HG03469 (cell line): Measurements from ENCODE around the gene LPCAT3.

Experiments used
- ATAC-seq: cut with Tn5 transposase; IDR thresholded peaks from one replicate; pipeline ENCODE4 v1.9.1; 2021; ENCODE audit warnings: mild to moderate bottlenecking, moderate library complexity, moderate number of reproducible peaks; ENCODE audit not compliant: unreplicated experiment

LPCAT3 gene

GRCh38 chr12:6954316-6955107 is 63.8 kb downstream of the LPCAT3 start:
- no peak for ATAC-seq

- no peak for ATAC-seq
These were observed 64.6 kb downstream of the LPCAT3 start for GRCh38 chr12:6953442-6954315.

- no peak for ATAC-seq
These were observed 65.3 kb downstream of the LPCAT3 start for GRCh38 chr12:6952863-6953441.

GRCh38 chr12:6952121-6952862 is 66.0 kb downstream of the LPCAT3 start:
- no peak for ATAC-seq

GRCh38 chr12:6951551-6952120 is 66.6 kb downstream of the LPCAT3 start:
- ATAC-seq = no peak

GRCh38 chr12:6950811-6951540 is 67.3 kb downstream of the LPCAT3 start, which contains the start of gene PTPN6:
Gene PTPN6 (plus strand): TSS chr12:6951356. CDS start chr12:6951513, 157 bp downstream.
- no peak for ATAC-seq

- no peak for ATAC-seq
These were observed 67.9 kb downstream of the LPCAT3 start for GRCh38 chr12:6950401-6950801.

- ATAC-seq = no peak
These were observed 69.2 kb downstream of the LPCAT3 start for GRCh38 chr12:6948873-6949594.

GRCh38 chr12:6947615-6948014 is 70.7 kb downstream of the LPCAT3 start:
- no peak for ATAC-seq

- ATAC-seq = no peak
These were observed 71.3 kb downstream of the LPCAT3 start for GRCh38 chr12:6946920-6947374.

- ATAC-seq = no peak
These were observed 72.0 kb downstream of the LPCAT3 start for GRCh38 chr12:6946033-6946919.

- no peak for ATAC-seq
These were observed 72.7 kb downstream of the LPCAT3 start for GRCh38 chr12:6945613-6946012.

- ATAC-seq = peak; percentile 22
These were observed 73.7 kb downstream of the LPCAT3 start for GRCh38 chr12:6944381-6945186.

- peak; percentile 28 for ATAC-seq
These were observed 74.4 kb downstream of the LPCAT3 start, which contains the start of the genes C12orf57 and RNU7-1 for GRCh38 chr12:6943722-6944380. Gene C12orf57 (plus strand): TSS chr12:6944022. CDS start chr12:6944122, 100 bp downstream. Gene RNU7-1 (plus strand): TSS chr12:6943816.

- ATAC-seq = peak; percentile 12
These were observed 74.9 kb downstream of the LPCAT3 start for GRCh38 chr12:6943389-6943721.

- no peak for ATAC-seq
These were observed 76.0 kb downstream of the LPCAT3 start for GRCh38 chr12:6942331-6942665.

GRCh38 chr12:6941782-6942181 is 76.5 kb downstream of the LPCAT3 start:
- ATAC-seq = no peak
